ENCODE data around the gene TSACC.

TSACC gene

GRCh38 chr1:156394835-156395461 lies 56.6 kb downstream of the TSACC start:
- DNase-seq (ENCODE audit: low read depth): no peak
